Caco-2 (cell line): ENCODE results near the gene RAB28. TPM values are rescaled to one million over a fixed set of nuclear protein-coding genes. Genes with fewer than 3 reads are reported as not detected.

ENCODE experiments used
- BruUV-seq: library from RNA; stranded (reverse); fragments of 400-500 nt; replicated peaks from 2 replicates; lab custom pipeline; 2021; lab: Mats Ljungman, UMichigan
- CTCF ChIA-PET: fragments of 300-600 bp; sonication (Branson Sonifier 250); formaldehyde crosslinking; loops from one replicate; lab custom pipeline; 2022; ENCODE audit warnings: antibody characterized with exemption; lab: Charles Lee
- POLR2A ChIA-PET: fragments of 300-600 bp; sonication (Branson Sonifier 250); formaldehyde crosslinking; loops from one replicate; lab custom pipeline; 2022; ENCODE audit warnings: antibody characterized with exemption; lab: Charles Lee
- DNase-seq, 2 experiments: peaks; one replicate each; pipeline versions ENCODE4 v3.0.0 to v3.0.0-alpha.2; 2020 to 2022
- H3K27me3 ChIP-seq: replicated peaks from 2 replicates; pipeline ENCODE4 v1.6.0; 2011; ENCODE audit warnings: low read length; ENCODE audit not compliant: control insufficient read depth, insufficient read depth
- H3K36me3 ChIP-seq: 2 replicates; pipeline ENCODE4 v1.5.1; 2011; ENCODE audit warnings: low read length; ENCODE audit not compliant: control insufficient read depth, insufficient read depth
- H3K4me1 ChIP-seq: fragments of 250-450 bp; sonication (Bioruptor Pico); 2 replicates; pipeline ENCODE4 v1.5.1; 2020; ENCODE audit warnings: mild to moderate bottlenecking
- H3K4me3 ChIP-seq: 2 replicates; pipeline ENCODE4 v1.5.1; 2011; ENCODE audit warnings: low read depth, mild to moderate bottlenecking, control low read depth, low read length
- H3K9me3 ChIP-seq: fragments of 250-450 bp; sonication (Bioruptor Pico); 2 replicates; pipeline ENCODE4 v1.5.1; 2020; ENCODE audit warnings: mild to moderate bottlenecking, moderate library complexity
- H3K27ac Mint-ChIP-seq: one replicate; pipeline ENCODE4 v1.8.0; 2022; ENCODE audit warnings: mixed read lengths; ENCODE audit not compliant: unreplicated experiment
- H3K27me3 Mint-ChIP-seq: one replicate; pipeline ENCODE4 v1.8.0; 2022; ENCODE audit warnings: mixed read lengths; ENCODE audit not compliant: insufficient read depth, unreplicated experiment
- H3K36me3 Mint-ChIP-seq: one replicate; pipeline ENCODE4 v1.8.0; 2022; ENCODE audit warnings: mild to moderate bottlenecking, mixed read lengths; ENCODE audit not compliant: insufficient read depth, unreplicated experiment
- H3K4me1 Mint-ChIP-seq: one replicate; pipeline ENCODE4 v1.8.0; 2022; ENCODE audit warnings: low read depth, mixed read lengths; ENCODE audit not compliant: unreplicated experiment
- H3K4me3 Mint-ChIP-seq: one replicate; pipeline ENCODE4 v1.8.0; 2022; ENCODE audit warnings: mild to moderate bottlenecking, moderate library complexity, mixed read lengths; ENCODE audit not compliant: unreplicated experiment
- H3K9me3 Mint-ChIP-seq: one replicate; pipeline ENCODE4 v1.8.0; 2022; ENCODE audit warnings: mixed read lengths; ENCODE audit not compliant: unreplicated experiment
- CTCF ChIP-seq, 2 experiments: fragments of 200-600 bp in 1 of 2; IDR thresholded peaks; 1 replicate in 1 of 2; 2 replicates in 1 of 2; pipeline versions ENCODE4 v1.5.1 to v1.8.0; 2011 to 2022; ENCODE audit warnings: antibody characterized with exemption in 1 of 2, control low read depth in 1 of 2, inconsistent platforms in 1 of 2, low read depth in 1 of 2, low read length in 1 of 2, mild to moderate bottlenecking in 1 of 2, moderate library complexity in 1 of 2; ENCODE audit not compliant: insufficient read depth in 1 of 2, severe bottlenecking in 1 of 2, unreplicated experiment in 1 of 2
- intact Hi-C: fragments of 100-400 bp; cut with micrococcal nuclease; formaldehyde crosslinking; loops from one replicate; pipeline ENCODE4 v1.10.0; 2022; ENCODE audit not compliant: unreplicated experiment
- total RNA-seq: library from RNA; stranded (reverse); gene quantifications from 2 replicates; pipeline ENCODE4 v1.2.3, GENCODE V29; 2022

RAB28 gene
- total RNA-seq, 1 experiment from 2014 or later, result 14.5 TPM

GRCh38 chr4:13322681-13323101 lies 161.4 kb downstream of the RAB28 start:
- no peaks in the 10 kb centered on the region for H3K4me1 ChIP-seq
- H3K9me3 Mint-ChIP-seq, result no peaks in the 10 kb centered on the region
- H3K4me3 Mint-ChIP-seq, result no peak overlapping the region
- no peak for TF ChIP-seq CTCF (IDR thresholded peaks at IDR 0.05; ENCODE audit: insufficient read depth in 1 of 2, low read depth in 1 of 2, low read length in 1 of 2, severe bottlenecking in 1 of 2, unreplicated experiment in 1 of 2)
- H3K4me3 ChIP-seq, result no peak overlapping the region
- POLR2A ChIA-PET, result no interaction called here
- H3K36me3 ChIP-seq, result no peaks in the 10 kb centered on the region
- no peaks in the 10 kb centered on the region for H3K27me3 ChIP-seq
- no peaks in the 10 kb centered on the region for H3K9me3 ChIP-seq
- intact Hi-C loops, result no loop called here
- H3K36me3 Mint-ChIP-seq, result no peaks in the 10 kb centered on the region
- DNase-seq, result no peak
- H3K27me3 Mint-ChIP-seq, result no peaks in the 10 kb centered on the region
- no peak overlapping the region for H3K27ac Mint-ChIP-seq
- H3K4me1 Mint-ChIP-seq, result no peaks in the 10 kb centered on the region
- no TSS peak for BruUV-seq
- CTCF ChIA-PET, result no interaction called here

Other genes starting within 250 kb of the RAB28 start
- gene NKX3-2, start 60.2 kb upstream of the RAB28 start, total RNA-seq, result 1.7 and 2.4 TPM in 2 replicates
- gene BOD1L1, start 143.4 kb upstream of the RAB28 start, total RNA-seq, result 36.1 and 37.2 TPM in 2 replicates